Liver (tissue), 9 donors: ENCODE measurements around the gene MAMDC4. TPM values are rescaled to one million over a fixed set of nuclear protein-coding genes. Genes with fewer than 3 reads are reported as not detected.

Experiments used
- DNase-seq: peaks from one replicate; pipeline ENCODE4 v3.0.0-alpha.2; 2017; ENCODE audit warnings: low spot score
- H3K27ac ChIP-seq, 2 donors: one replicate each; pipeline ENCODE4 v1.7.0; 2013; ENCODE audit warnings: inconsistent platforms in 2 of 2, low read length in 2 of 2, control low read depth in 1 of 2, low read depth in 1 of 2, mild to moderate bottlenecking in 1 of 2
- H3K27me3 ChIP-seq, 4 donors: one replicate each; pipeline versions ENCODE4 v1.6.1 to v1.7.0; 2013; ENCODE audit warnings: low read length in 3 of 4, inconsistent platforms in 1 of 4, mild to moderate bottlenecking in 1 of 4, moderate library complexity in 1 of 4; ENCODE audit not compliant: control insufficient read depth in 4 of 4, insufficient read depth in 4 of 4
- H3K36me3 ChIP-seq, 4 donors: one replicate each; pipeline versions ENCODE4 v1.6.1 to v1.7.0; 2013; ENCODE audit warnings: low read length in 3 of 4, mild to moderate bottlenecking in 3 of 4, low read depth in 1 of 4, moderate library complexity in 1 of 4; ENCODE audit not compliant: control insufficient read depth in 4 of 4, insufficient read depth in 3 of 4
- H3K4me1 ChIP-seq, 4 donors: one replicate each; pipeline versions ENCODE4 v1.6.1 to v1.7.0; 2013; ENCODE audit warnings: low read length in 3 of 4, mild to moderate bottlenecking in 3 of 4, moderate library complexity in 1 of 4; ENCODE audit not compliant: control insufficient read depth in 4 of 4, insufficient read depth in 4 of 4
- H3K4me3 ChIP-seq, 3 donors: one replicate each; pipeline versions ENCODE4 v1.6.1 to v1.7.0; 2013; ENCODE audit warnings: low read length in 3 of 3, control low read depth in 1 of 3, low read depth in 1 of 3, mild to moderate bottlenecking in 1 of 3
- H3K9ac ChIP-seq, 2 donors: one replicate each; pipeline ENCODE4 v1.7.0; 2013; ENCODE audit warnings: low read length in 2 of 2, mild to moderate bottlenecking in 2 of 2, moderate library complexity in 2 of 2, control low read depth in 1 of 2, low read depth in 1 of 2
- H3K9me3 ChIP-seq, 4 donors: one replicate each; pipeline versions ENCODE4 v1.6.1 to v1.7.0; 2013; ENCODE audit warnings: low read length in 3 of 4; ENCODE audit not compliant: control insufficient read depth in 4 of 4
- ATF3 ChIP-seq: IDR thresholded peaks from 2 replicates; pipeline ENCODE4 v1.6.1; 2016; ENCODE audit warnings: antibody characterized with exemption
- CTCF ChIP-seq: fragments of 150-350 bp; IDR thresholded peaks from 2 replicates; pipeline ENCODE4 v1.5.1; 2017; ENCODE audit warnings: improper control_type of control experiment, low read depth, low read length; ENCODE audit not compliant: missing input control
- FOXA1 ChIP-seq: IDR thresholded peaks from 2 replicates; pipeline ENCODE4 v1.6.1; 2016; ENCODE audit warnings: antibody characterized with exemption
- FOXA2 ChIP-seq: IDR thresholded peaks from 2 replicates; pipeline ENCODE4 v1.6.1; 2016; ENCODE audit warnings: antibody characterized with exemption
- GABPA ChIP-seq, 2 donors: IDR thresholded peaks in 1 of 2; conservative IDR thresholded peaks in 1 of 2; 2 replicates each; pipeline ENCODE4 v1.6.1; 2016; ENCODE audit warnings: antibody characterized with exemption in 2 of 2, mild to moderate bottlenecking in 1 of 2, moderate library complexity in 1 of 2
- HNF4A ChIP-seq, 2 donors: conservative IDR thresholded peaks; 2 replicates each; pipeline ENCODE4 v1.6.1; 2016; ENCODE audit warnings: antibody characterized with exemption in 2 of 2, mild to moderate bottlenecking in 2 of 2
- JUND ChIP-seq, 2 donors: IDR thresholded peaks; 2 replicates each; pipeline ENCODE4 v1.6.1; 2016; ENCODE audit warnings: antibody characterized with exemption in 2 of 2
- MAX ChIP-seq: IDR thresholded peaks from 2 replicates; pipeline ENCODE4 v1.6.1; 2016; ENCODE audit warnings: antibody characterized with exemption
- NR2F2 ChIP-seq: IDR thresholded peaks from 2 replicates; pipeline ENCODE4 v1.6.1; 2016; ENCODE audit warnings: antibody characterized with exemption
- RAD21 ChIP-seq, 2 donors: IDR thresholded peaks; 2 replicates each; pipeline ENCODE4 v1.6.1; 2016; ENCODE audit warnings: antibody characterized with exemption in 2 of 2, mild to moderate bottlenecking in 2 of 2
- REST ChIP-seq: IDR thresholded peaks from 2 replicates; pipeline ENCODE4 v1.6.1; 2016; ENCODE audit warnings: antibody characterized with exemption, mild to moderate bottlenecking
- RXRA ChIP-seq, 2 donors: IDR thresholded peaks; 2 replicates each; pipeline ENCODE4 v1.6.1; 2017 to 2018; ENCODE audit warnings: antibody characterized with exemption in 2 of 2, mild to moderate bottlenecking in 1 of 2
- SP1 ChIP-seq: IDR thresholded peaks from 2 replicates; pipeline ENCODE4 v1.6.1; 2018; ENCODE audit warnings: antibody characterized with exemption, mild to moderate bottlenecking
- TAF1 ChIP-seq: conservative IDR thresholded peaks from 2 replicates; pipeline ENCODE4 v1.6.1; 2016; ENCODE audit warnings: antibody characterized with exemption, mild to moderate bottlenecking
- YY1 ChIP-seq: IDR thresholded peaks from 2 replicates; pipeline ENCODE4 v1.6.1; 2016; ENCODE audit warnings: antibody characterized with exemption, mild to moderate bottlenecking
- ZBTB33 ChIP-seq: IDR thresholded peaks from 2 replicates; pipeline ENCODE4 v1.6.1; 2016; ENCODE audit warnings: antibody characterized with exemption
- WGBS: extraction: QIAGEN DNeasy Blood & Tissue Kit; methylation state at CpG from one replicate; pipeline ENCODE4 v1.1.7; 2013; 5-methylcytosine and 5-hydroxymethylcytosine counted together
- polyA plus RNA-seq, 2 donors: library from polyadenylated mRNA; stranded (reverse) in 1 of 2; unstranded in 1 of 2; fragments of 200-250 nt in 1 of 2; fragments of >200 nt in 1 of 2; fragmentation: Nextera tagmentation in 1 of 2; extraction: Ambion mirVana in 1 of 2; gene quantifications; one replicate each; pipeline versions ENCODE4 v1.2.1 to v1.2.3, GENCODE V29; 2013 to 2015
- total RNA-seq, 2 donors: library from RNA; depleted of rRNA; stranded (reverse); fragments of >200 nt; gene quantifications; one replicate each; pipeline ENCODE4 v1.2.3, GENCODE V29; 2014
- donor health status: healthy.
- donor health status: healthy.
- donor health status: healthy.
- donor health status: healthy.
- donor health status: healthy.

Gene MAMDC4
- total and polyA plus RNA-seq, 4 donors: 2.4 to 8.1 (median 3.9) TPM

- peak overlapping the region; percentile 36 to 80 for H3K9ac ChIP-seq
- H3K9me3 ChIP-seq: no peaks in the 10 kb centered on the region
- H3K4me1 ChIP-seq: peaks cover 3 to 29% (median 25%) of the 10 kb centered on the region in 4 donors
- H3K27ac ChIP-seq: peak overlapping the region; percentile 59 to 61
- peaks cover 0 to 6% (median 1%) of the 10 kb centered on the region in 4 donors for H3K36me3 ChIP-seq
- under 1% methylated on average over 93 of the region's 93 CpGs for WGBS
- TF ChIP-seq NR2F2 (no peak), ZBTB33 (no peak), HNF4A (conservative IDR thresholded peaks at IDR 0.05) (no peak), ATF3 (no peak)
- peak overlapping the region; percentile 72 to 92 (median 74) for H3K4me3 ChIP-seq
- H3K27me3 ChIP-seq: no peaks in the 10 kb centered on the region
- no peak for DNase-seq
Observed at GRCh38 chr9:136808075-136808805, 43.9 kb upstream of the MAMDC4 start.

- Histone ChIP-seq H3K27ac (peak overlapping the region in 1 of 2 donors; percentile 59), H3K9ac (peak overlapping the region; percentile 36 to 45), H3K4me1 (peaks cover 3 to 29% (median 25%) of the 10 kb centered on the region in 4 donors), H3K9me3 (no peaks in the 10 kb centered on the region), H3K4me3 (peak overlapping the region; percentile 72 to 92 (median 74)), H3K27me3 (no peaks in the 10 kb centered on the region), H3K36me3 (peaks cover 0 to 6% (median 2%) of the 10 kb centered on the region in 4 donors)
- TF ChIP-seq HNF4A (conservative IDR thresholded peaks at IDR 0.05) (no peak), ZBTB33 (no peak), RXRA (IDR thresholded peaks at IDR 0.05) (no peak), GABPA (IDR thresholded peaks at IDR 0.05 in 1 of 2, conservative IDR thresholded peaks at IDR 0.05 in 1 of 2) (no peak), JUND (IDR thresholded peaks at IDR 0.05) (no peak), FOXA2 (no peak), REST (no peak), CTCF (no peak), SP1 (no peak), FOXA1 (no peak), NR2F2 (no peak), YY1 (no peak), MAX (no peak), RAD21 (IDR thresholded peaks at IDR 0.05) (no peak), TAF1 (no peak)
- no peak for DNase-seq
- 11% methylated on average over 14 of the region's 14 CpGs for WGBS
Observed at GRCh38 chr9:136808806-136809158, 43.4 kb upstream of the MAMDC4 start.
